Central memory CD8-positive, alpha-beta T cell (primary cell): ENCODE measurements around the gene UTP3.
"Not testable (repeated sequence)": the region's sequence is repeated elsewhere in the genome, so short reads cannot be mapped to it uniquely, and the experiment has no call there.

Experiments
- ATAC-seq: fragments of 150-1000 bp; cut with Tn5 transposase; replicated peaks from 2 replicates; pipeline ENCODE4 v1.10.0; 2022; ENCODE audit warnings: mild to moderate bottlenecking, moderate FRiP score, moderate number of reproducible peaks; ENCODE audit not compliant: poor library complexity, severe bottlenecking; ENCODE audit errors: extremely low read depth
- DNase-seq, 2 donors: peaks; one replicate each; pipeline ENCODE4 v3.0.0; 2021; ENCODE audit warnings: low spot score in 2 of 2
- H3K27ac Mint-ChIP-seq: one replicate; pipeline ENCODE4 v1.8.0; 2022; ENCODE audit warnings: low read depth, mild to moderate bottlenecking, moderate library complexity, mixed read lengths
- H3K27me3 Mint-ChIP-seq: one replicate; pipeline ENCODE4 v1.8.0; 2022; ENCODE audit warnings: mixed read lengths
- H3K36me3 Mint-ChIP-seq: one replicate; pipeline ENCODE4 v1.8.0; 2022; ENCODE audit warnings: mild to moderate bottlenecking, moderate library complexity, mixed read lengths; ENCODE audit not compliant: insufficient read depth
- H3K4me1 Mint-ChIP-seq: one replicate; pipeline ENCODE4 v1.8.0; 2022; ENCODE audit warnings: mixed read lengths
- H3K4me3 Mint-ChIP-seq: one replicate; pipeline ENCODE4 v1.8.0; 2022; ENCODE audit warnings: mild to moderate bottlenecking, moderate library complexity, mixed read lengths
- H3K9me3 Mint-ChIP-seq: one replicate; pipeline ENCODE4 v1.8.0; 2022; ENCODE audit warnings: mixed read lengths

The UTP3 gene

DNA sequence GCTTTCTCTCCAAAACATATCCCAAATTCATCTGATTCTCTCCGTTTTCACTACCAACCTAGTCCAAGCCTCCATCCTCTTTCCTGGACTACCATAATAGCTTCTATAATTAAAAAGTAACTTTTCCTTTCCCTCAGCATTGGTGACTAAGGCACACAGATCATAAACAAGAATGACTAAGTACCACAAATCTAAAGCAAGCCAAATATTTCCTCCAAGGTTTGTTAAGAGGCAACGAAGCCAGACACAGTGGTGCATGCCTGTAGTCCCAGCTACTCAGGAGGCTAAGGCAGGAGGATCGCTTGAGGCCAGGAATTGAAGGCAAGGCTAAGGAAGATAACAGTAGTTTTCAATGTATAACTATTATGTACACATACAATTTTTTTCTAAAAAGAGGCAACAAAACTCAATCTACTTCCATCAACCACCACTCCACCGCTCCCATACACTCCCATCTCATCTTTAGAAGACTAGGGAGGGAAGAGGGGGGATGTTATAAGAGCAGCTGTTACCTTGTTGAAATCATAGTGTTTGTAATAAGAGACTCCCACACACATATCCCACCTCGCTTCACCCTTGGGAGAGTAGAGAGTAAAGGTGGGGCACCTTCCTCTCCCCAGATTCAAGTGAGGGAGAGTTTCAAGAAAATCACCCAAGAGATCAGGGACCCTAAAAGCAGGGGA is 17.9 kb upstream of the UTP3 start:
- ATAC-seq (no peak), DNase-seq (no peak)
- Mint-ChIP-seq H3K4me1 (no peaks in the 10 kb centered on the region), H3K36me3 (no peaks in the 10 kb centered on the region), H3K4me3 (no peak overlapping the region), H3K27me3 (peaks cover 30% of the 10 kb centered on the region), H3K27ac (no peak overlapping the region), H3K9me3 (no peaks in the 10 kb centered on the region)

DNA sequence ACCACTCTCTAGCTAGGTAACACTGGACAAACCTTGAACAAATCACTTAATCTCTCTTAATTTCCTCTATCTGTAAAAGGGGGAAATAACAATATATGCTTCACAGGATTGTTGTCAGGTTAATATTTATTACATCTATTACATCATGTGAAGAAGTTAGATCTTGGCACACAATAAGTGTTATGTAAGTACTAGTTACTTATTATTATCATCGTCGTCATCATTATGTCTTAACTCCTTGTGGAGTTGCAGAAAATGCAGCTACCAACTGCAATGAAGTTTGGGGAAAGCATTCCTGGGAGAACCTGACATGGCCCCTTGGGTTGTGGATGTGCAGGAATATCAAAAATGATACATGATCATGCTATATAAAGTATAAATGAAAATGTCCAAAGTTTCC is 17.2 kb upstream of the UTP3 start:
- ATAC-seq (no peak), DNase-seq (no peak)
- Mint-ChIP-seq H3K4me3 (no peak overlapping the region), H3K9me3 (no peaks in the 10 kb centered on the region), H3K4me1 (no peaks in the 10 kb centered on the region), H3K27ac (no peak overlapping the region), H3K27me3 (peaks cover 30% of the 10 kb centered on the region), H3K36me3 (no peaks in the 10 kb centered on the region)

DNA sequence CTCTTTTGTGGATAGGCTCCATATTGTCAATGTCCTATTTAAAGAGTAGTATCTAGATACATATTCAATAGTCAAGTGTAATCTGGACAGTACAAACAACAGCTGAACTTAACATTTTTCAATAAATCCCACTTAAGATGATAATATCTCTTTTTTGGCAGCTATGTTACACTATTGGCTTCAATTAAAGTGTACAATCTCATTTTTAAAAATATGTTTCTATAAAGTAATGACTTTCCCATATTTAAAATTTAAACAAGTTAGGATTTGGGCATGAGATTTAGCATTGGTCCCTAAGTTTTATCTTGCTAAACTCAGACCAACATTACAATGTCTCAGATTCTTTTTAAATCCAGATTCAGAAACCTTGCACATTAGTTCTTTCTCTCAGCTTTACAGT is 14.1 kb upstream of the UTP3 start:
- Mint-ChIP-seq H3K27me3 (peaks cover 30% of the 10 kb centered on the region), H3K4me3 (no peak overlapping the region), H3K36me3 (no peaks in the 10 kb centered on the region), H3K4me1 (no peaks in the 10 kb centered on the region), H3K27ac (no peak overlapping the region), H3K9me3 (no peaks in the 10 kb centered on the region)
- ATAC-seq (no peak), DNase-seq (no peak)

DNA sequence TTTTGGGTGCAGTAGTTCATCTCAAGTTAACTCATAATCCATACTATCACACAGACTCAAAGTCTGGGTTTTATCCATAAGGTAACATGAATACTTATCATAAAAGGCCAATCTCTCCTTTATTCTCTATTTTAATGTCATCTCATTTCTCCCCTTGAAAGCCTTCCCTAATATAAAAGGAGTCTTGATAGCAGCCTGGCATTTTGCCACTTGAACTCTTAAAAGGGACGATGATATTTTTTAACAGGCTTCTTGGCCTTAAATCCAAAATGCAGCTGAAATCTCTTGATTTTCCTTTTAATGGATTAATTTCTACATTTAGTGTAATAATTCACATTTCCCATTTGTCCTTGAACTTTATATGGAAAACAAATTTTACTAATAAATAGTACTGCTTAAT is 13.6 kb upstream of the UTP3 start:
- Mint-ChIP-seq H3K27me3 (peaks cover 29% of the 10 kb centered on the region), H3K27ac (no peak overlapping the region), H3K4me1 (no peaks in the 10 kb centered on the region), H3K4me3 (no peak overlapping the region), H3K36me3 (no peaks in the 10 kb centered on the region), H3K9me3 (no peaks in the 10 kb centered on the region)
- DNase-seq: no peak
- ATAC-seq: no peak

DNA sequence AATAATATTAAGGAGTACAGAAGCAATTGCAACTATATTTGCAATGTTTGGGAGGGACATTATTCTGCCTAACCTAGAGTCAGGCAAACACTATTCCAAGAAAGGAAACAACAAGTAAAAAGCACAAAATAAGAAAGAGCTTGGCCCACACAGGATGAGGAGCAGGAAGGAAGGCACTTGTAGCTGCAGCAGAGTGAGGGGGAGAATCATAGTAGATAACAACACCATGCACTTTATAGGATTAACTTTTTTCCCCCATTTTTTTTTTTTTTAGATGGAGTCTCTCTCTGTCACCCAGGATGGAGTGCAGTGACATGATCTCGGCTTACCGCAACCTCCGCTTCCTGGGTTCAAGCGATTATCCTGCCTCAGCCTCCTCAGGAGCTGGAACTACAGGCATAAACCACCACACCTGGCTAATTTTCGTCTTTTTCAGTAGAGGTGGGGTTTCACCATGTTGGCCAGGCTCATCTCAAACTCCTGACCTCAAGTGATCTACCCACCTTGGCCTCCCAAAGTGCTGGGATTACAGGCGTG is 11.7 kb upstream of the UTP3 start:
- peaks cover 11% of the 10 kb centered on the region for H3K27me3 Mint-ChIP-seq
- H3K27ac Mint-ChIP-seq: no peak overlapping the region
- H3K4me1 Mint-ChIP-seq: no peaks in the 10 kb centered on the region
- no peaks in the 10 kb centered on the region for H3K36me3 Mint-ChIP-seq
- DNase-seq (no peak), ATAC-seq (no peak)
- H3K9me3 Mint-ChIP-seq: no peaks in the 10 kb centered on the region
- H3K4me3 Mint-ChIP-seq: no peak overlapping the region

DNA sequence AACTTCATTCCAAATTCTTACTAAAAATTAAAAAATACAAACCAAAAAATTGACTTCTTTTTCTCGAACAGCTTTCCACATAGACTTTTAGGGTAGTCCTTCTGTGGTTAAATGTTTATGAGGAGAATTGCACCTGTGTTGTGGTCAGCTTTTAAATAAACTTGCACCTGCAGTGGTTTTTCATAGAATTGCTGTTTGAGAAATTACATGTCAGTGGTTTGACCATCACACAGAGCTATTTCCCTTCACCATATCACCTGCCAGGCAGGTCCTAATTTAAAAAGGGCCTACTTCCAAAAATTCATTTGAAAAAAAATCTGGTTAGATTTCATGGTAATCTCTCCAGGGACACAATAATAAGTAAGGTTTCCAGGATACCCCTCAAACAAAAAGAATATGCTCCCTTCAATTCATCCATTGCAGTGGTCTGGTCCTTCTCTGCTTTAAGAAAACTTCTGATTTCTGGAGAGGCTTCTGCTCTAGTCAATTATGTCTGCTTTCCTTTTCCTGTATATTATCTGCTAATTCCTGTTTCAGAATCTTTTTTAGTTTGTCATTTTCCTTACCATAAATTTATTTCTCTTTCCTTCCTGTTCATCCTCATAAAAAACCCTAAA is 9.8 kb upstream of the UTP3 start:
- H3K27me3 Mint-ChIP-seq: peaks cover 6% of the 10 kb centered on the region
- ATAC-seq (no peak), DNase-seq (no peak)
- no peak overlapping the region for H3K4me3 Mint-ChIP-seq
- no peaks in the 10 kb centered on the region for H3K9me3 Mint-ChIP-seq
- H3K27ac Mint-ChIP-seq: no peak overlapping the region
- no peaks in the 10 kb centered on the region for H3K36me3 Mint-ChIP-seq
- no peaks in the 10 kb centered on the region for H3K4me1 Mint-ChIP-seq

DNA sequence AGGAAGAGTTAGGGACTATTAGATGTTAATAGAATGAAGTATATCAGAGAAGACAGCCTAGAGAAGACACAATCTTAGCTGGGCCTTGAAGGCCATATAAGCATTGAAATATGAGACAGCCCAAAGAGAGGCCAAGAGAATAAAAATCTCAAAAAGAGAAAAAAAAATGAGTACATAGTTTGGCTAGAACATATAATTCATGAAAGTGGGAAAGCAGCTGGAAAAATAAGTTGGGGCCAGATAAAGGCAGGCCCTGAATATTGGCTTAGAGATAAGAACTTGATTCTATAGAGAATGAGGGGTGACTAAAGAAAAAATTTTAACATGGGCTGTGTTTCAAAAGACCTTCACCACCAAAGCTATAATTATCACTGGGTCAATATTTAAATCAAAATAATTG is 7.4 kb upstream of the UTP3 start:
- ATAC-seq (no peak), DNase-seq (no peak)
- Mint-ChIP-seq H3K4me1 (no peaks in the 10 kb centered on the region), H3K27me3 (no peaks in the 10 kb centered on the region), H3K27ac (no peak overlapping the region), H3K9me3 (no peaks in the 10 kb centered on the region), H3K36me3 (no peaks in the 10 kb centered on the region), H3K4me3 (no peak overlapping the region)

DNA sequence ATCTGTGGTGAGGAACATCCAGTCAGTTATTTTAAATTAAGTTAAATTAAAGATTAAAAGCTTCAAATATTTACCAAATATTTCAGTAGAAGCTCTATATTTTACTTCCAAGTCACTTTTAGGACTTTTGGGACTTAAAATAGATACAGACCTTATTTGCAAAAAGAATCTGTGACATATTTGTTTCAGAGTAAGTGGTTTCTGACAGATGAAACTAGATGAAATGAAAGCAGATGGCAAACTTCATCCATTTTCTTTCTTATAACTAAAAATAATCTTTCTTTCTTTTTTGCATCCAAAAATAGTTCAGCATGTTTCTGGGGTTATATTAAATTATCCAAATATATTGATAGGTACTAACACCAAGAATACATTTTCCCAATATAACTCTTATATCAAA is 6.6 kb upstream of the UTP3 start:
- H3K4me1 Mint-ChIP-seq: no peaks in the 10 kb centered on the region
- ATAC-seq (no peak), DNase-seq (no peak)
- H3K9me3 Mint-ChIP-seq: no peaks in the 10 kb centered on the region
- no peak overlapping the region for H3K4me3 Mint-ChIP-seq
- no peaks in the 10 kb centered on the region for H3K27me3 Mint-ChIP-seq
- H3K36me3 Mint-ChIP-seq: no peaks in the 10 kb centered on the region
- H3K27ac Mint-ChIP-seq: no peak overlapping the region

DNA sequence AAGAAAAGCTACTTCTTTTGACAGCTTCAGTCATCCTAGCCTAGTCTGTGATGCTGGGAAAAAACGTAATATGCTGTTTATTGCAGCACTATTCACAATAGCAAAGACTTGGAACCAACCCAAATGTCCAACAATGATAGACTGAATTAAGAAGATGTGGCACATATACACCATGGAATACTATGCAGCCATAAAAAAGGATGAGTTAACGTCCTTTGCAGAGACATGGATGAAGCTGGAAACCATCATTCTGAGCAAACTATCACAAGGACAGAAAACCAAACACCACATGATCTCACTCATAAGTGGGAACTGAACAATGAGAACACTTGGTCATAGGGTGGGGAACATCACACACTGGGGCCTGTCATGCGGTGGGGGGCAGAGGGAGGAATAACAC is 6.2 kb upstream of the UTP3 start:
- not testable (repeated sequence) for H3K27ac Mint-ChIP-seq, H3K27me3 Mint-ChIP-seq

DNA sequence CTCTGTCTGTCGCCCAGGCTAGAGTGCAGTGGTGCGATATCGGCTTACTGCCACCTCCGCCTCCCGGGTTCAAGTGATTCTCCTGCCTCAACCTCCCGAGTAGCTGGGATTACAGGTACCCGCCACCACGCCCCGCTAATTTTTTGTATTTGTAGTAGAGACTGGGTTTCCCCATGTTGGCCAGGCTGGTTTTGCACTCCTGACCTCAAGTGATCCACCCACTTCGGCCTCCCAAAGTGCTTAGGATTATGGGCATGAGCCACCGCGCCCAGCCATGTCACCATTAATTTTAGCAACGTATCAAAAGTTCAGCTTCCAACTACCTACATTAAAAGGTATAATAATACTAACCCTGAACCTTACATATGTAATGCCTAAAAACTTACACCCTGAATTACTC is 940 bp upstream of the UTP3 start:
- Mint-ChIP-seq H3K4me3 (peak overlapping the region; percentile 93), H3K9me3 (no peaks in the 10 kb centered on the region), H3K4me1 (peaks cover 33% of the 10 kb centered on the region), H3K27me3 (no peaks in the 10 kb centered on the region), H3K27ac (peak overlapping the region; percentile 96), H3K36me3 (peaks cover 26% of the 10 kb centered on the region)
- ATAC-seq: no peak
- no peak for DNase-seq

More for the DNA sequence above, 6.2 kb upstream of the UTP3 start:
- not testable (repeated sequence) for H3K4me3 Mint-ChIP-seq, H3K36me3 Mint-ChIP-seq, H3K4me1 Mint-ChIP-seq, DNase-seq, H3K9me3 Mint-ChIP-seq, ATAC-seq

DNA sequence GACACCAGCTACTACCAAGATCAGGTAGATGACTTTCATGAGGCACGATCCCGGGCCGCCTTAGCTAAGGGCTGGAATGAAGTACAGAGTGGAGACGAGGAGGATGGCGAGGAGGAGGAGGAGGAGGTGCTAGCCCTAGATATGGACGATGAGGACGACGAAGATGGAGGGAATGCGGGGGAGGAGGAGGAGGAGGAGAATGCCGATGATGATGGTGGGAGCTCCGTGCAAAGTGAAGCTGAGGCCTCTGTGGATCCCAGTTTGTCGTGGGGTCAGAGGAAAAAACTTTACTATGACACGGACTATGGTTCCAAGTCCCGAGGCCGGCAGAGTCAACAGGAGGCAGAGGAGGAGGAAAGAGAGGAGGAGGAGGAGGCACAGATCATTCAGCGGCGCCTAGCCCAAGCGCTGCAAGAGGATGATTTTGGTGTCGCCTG is 481 bp downstream of the UTP3 start:
- Mint-ChIP-seq H3K27me3 (no peaks in the 10 kb centered on the region), H3K4me1 (peaks cover 33% of the 10 kb centered on the region), H3K27ac (peak overlapping the region; percentile 96), H3K4me3 (peak overlapping the region; percentile 93), H3K36me3 (peaks cover 27% of the 10 kb centered on the region), H3K9me3 (no peaks in the 10 kb centered on the region)
- DNase-seq (no peak), ATAC-seq (peak; percentile 5)

DNA sequence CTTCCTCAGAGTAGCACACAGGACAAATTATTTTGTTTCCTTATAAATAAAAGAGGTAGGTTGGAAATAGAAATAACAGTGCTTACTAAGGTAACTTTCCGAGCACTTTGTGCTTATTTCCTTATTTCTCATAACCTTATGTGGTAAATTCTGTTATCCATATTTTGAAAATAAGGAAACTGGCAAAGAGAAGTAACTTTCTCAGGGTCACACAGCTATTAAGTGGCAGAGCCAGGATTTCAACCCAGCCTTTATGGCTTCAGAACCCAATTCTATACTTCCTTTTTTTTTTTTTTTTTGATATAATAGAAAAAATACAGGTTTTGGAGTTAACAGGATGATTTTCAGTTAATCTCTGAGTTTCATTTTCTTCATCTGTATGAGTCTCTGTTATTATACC is 3.3 kb downstream of the UTP3 start:
- no peaks in the 10 kb centered on the region for H3K9me3 Mint-ChIP-seq
- H3K4me3 Mint-ChIP-seq: no peak overlapping the region
- H3K27ac Mint-ChIP-seq: no peak overlapping the region
- ATAC-seq (no peak), DNase-seq (no peak)
- no peaks in the 10 kb centered on the region for H3K27me3 Mint-ChIP-seq
- peaks cover 27% of the 10 kb centered on the region for H3K36me3 Mint-ChIP-seq
- H3K4me1 Mint-ChIP-seq: peaks cover 33% of the 10 kb centered on the region

DNA sequence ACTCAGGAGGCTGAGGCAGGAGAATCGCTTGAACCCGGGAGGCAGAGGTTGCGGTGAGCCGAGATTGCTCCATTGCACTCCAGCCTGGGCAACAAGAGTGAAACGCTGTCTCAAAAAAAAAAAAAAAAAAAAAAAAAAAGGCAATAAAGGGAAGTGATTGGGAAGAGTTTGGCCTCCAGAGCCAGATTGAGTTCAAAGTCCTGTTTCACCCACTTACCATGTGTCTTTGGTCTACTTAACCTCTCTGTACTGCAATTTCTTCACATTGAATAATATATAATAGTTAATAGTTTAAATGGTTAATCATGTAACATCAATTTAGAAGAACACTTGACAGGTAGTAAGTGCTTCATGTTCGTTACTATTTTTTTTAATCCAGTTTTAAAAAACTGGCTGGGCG is 6.3 kb downstream of the UTP3 start:
- not testable (repeated sequence) for H3K27me3 Mint-ChIP-seq, ATAC-seq, H3K4me3 Mint-ChIP-seq, H3K27ac Mint-ChIP-seq, H3K36me3 Mint-ChIP-seq, H3K9me3 Mint-ChIP-seq, DNase-seq
- peaks cover 11% of the 10 kb centered on the region for H3K4me1 Mint-ChIP-seq
